Measurements from ENCODE around the gene THEMIS.

Gene THEMIS

GRCh38 chr6:127857051-127857637 is 43.7 kb downstream of the THEMIS start:
- TF ChIP-seq, protein P1, sequence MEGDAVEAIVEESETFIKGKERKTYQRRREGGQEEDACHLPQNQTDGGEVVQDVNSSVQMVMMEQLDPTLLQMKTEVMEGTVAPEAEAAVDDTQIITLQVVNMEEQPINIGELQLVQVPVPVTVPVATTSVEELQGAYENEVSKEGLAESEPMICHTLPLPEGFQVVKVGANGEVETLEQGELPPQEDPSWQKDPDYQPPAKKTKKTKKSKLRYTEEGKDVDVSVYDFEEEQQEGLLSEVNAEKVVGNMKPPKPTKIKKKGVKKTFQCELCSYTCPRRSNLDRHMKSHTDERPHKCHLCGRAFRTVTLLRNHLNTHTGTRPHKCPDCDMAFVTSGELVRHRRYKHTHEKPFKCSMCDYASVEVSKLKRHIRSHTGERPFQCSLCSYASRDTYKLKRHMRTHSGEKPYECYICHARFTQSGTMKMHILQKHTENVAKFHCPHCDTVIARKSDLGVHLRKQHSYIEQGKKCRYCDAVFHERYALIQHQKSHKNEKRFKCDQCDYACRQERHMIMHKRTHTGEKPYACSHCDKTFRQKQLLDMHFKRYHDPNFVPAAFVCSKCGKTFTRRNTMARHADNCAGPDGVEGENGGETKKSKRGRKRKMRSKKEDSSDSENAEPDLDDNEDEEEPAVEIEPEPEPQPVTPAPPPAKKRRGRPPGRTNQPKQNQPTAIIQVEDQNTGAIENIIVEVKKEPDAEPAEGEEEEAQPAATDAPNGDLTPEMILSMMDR (conservative IDR thresholded peaks at IDR 0.05; ENCODE audit: control insufficient read depth, insufficient read depth, low read depth, low read length): no peak
- DNase-seq (ENCODE audit: low read depth): no peak
- H3K4me3 ChIP-seq (ENCODE audit: control insufficient read depth, low read depth, low read length): no peak overlapping the region

- TF ChIP-seq, protein P1 (conservative IDR thresholded peaks at IDR 0.05; ENCODE audit: control insufficient read depth, insufficient read depth, low read depth, low read length): peak; percentile 63
Measured at GRCh38 chr6:127855542-127856159, 45.2 kb downstream of the THEMIS start.

DNA sequence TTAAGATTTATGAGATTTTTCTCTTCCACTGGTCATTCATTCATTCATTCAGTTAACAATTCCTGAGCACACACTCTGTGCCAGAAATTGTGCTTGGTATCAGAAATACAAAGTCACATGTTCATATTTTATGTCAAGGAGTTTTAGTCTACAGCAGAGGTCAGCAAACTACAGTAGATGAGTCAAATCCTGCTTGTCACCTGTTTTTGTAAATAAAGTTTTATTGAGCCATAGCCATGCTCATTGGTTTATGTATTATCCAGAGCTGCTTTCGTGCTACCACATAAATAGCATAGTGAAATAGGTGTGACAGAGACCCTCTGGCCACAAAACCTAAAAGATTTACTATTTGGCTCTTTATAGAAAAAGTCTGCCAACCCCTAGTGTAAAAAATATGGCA is 46.8 kb downstream of the THEMIS start:
- TF ChIP-seq, protein P1 (conservative IDR thresholded peaks at IDR 0.05; ENCODE audit: control insufficient read depth, insufficient read depth, low read depth, low read length): no peak
- peak; percentile 35 for DNase-seq (ENCODE audit: low read depth)
- H3K4me3 ChIP-seq (ENCODE audit: control insufficient read depth, low read depth, low read length): no peak overlapping the region

More at GRCh38 chr6:127855542-127856159, 45.2 kb downstream of the THEMIS start:
- DNase-seq (ENCODE audit: low read depth): peak; percentile 51
- H3K4me3 ChIP-seq (ENCODE audit: control insufficient read depth, low read depth, low read length): no peak overlapping the region

- DNase-seq (ENCODE audit: low read depth): no peak
- no peak overlapping the region for H3K4me3 ChIP-seq (ENCODE audit: control insufficient read depth, low read depth, low read length)
- TF ChIP-seq, protein P1 (conservative IDR thresholded peaks at IDR 0.05; ENCODE audit: control insufficient read depth, insufficient read depth, low read depth, low read length): no peak
Measured at GRCh38 chr6:127851197-127851596, 49.7 kb downstream of the THEMIS start.

- TF ChIP-seq, protein P1 (conservative IDR thresholded peaks at IDR 0.05; ENCODE audit: control insufficient read depth, insufficient read depth, low read depth, low read length): no peak
Measured at GRCh38 chr6:127845242-127845641, 55.6 kb downstream of the THEMIS start.

GRCh38 chr6:127844529-127844928 is 56.3 kb downstream of the THEMIS start:
- H3K4me3 ChIP-seq (ENCODE audit: control insufficient read depth, low read depth, low read length): no peak overlapping the region
- TF ChIP-seq, protein P1 (conservative IDR thresholded peaks at IDR 0.05; ENCODE audit: control insufficient read depth, insufficient read depth, low read depth, low read length): no peak
- DNase-seq (ENCODE audit: low read depth): no peak

More at GRCh38 chr6:127845242-127845641, 55.6 kb downstream of the THEMIS start:
- no peak for DNase-seq (ENCODE audit: low read depth)
- H3K4me3 ChIP-seq (ENCODE audit: control insufficient read depth, low read depth, low read length): no peak overlapping the region
